Measurements from ENCODE around the gene CAMSAP1.

CAMSAP1 gene

DNA sequence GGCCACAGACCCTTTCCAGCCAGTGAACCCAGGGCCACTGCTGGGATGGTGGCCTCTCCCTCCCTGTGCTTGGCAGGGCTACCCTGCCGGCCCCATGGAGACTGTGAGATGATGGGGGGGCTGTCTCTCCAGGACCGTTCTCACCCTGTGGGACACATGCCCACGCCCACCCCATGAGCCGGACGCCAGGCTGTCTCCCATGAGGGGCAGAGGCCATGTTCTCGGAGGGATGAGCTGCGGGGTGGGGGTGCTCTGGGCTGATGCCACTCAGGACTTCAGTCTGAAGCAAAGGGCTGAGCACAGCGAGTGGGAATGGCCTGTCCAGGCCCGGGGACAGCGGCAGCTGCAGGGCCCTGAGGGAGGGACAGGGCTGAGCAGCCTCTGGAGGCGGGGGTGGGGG lies 116.5 kb downstream of the CAMSAP1 start:
- no peak for DNase-seq

DNA sequence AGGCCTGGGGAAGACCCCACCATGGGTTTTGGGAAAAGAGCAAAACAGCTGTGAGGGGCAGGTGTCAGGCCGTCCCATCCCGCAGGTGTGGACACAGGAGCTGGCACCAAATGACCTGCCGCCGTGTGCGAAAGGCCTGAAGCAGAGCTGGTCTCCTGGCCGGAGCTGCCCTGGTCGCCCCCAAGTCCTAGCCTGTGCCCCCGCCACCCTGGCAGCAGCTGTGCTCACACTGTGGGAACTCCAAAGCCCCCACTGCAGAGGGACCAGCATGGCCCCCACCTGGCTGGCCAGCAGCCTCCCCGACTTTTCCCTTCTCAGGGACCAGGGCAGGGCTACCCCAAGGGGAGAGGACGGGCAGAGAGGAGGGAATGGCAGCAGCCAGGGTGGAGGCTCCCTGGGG lies 117.0 kb downstream of the CAMSAP1 start:
- DNase-seq, result no peak

DNA sequence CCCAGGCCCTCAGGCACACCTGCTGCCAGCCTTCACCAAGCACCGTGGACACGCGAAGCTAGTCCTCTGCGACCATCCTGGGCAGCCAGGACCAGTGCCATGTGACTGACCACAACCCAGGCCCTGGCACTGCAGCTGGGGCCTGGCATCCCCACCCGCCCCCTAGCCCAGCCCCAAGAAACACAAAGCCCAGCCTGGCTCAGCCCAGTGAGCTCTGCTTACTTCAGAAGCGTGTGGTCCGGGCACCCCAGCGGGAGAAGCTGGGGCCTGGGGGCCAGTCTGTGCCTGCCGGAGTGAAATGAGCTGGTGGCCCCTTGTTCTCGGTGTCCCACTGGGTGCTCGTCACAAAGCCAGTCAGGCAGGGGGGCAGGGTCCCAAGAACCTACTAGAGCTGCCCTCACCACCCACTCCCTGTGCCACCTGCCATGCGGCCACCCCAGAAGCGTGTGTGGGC lies 117.5 kb downstream of the CAMSAP1 start:
- DNase-seq, result no peak

DNA sequence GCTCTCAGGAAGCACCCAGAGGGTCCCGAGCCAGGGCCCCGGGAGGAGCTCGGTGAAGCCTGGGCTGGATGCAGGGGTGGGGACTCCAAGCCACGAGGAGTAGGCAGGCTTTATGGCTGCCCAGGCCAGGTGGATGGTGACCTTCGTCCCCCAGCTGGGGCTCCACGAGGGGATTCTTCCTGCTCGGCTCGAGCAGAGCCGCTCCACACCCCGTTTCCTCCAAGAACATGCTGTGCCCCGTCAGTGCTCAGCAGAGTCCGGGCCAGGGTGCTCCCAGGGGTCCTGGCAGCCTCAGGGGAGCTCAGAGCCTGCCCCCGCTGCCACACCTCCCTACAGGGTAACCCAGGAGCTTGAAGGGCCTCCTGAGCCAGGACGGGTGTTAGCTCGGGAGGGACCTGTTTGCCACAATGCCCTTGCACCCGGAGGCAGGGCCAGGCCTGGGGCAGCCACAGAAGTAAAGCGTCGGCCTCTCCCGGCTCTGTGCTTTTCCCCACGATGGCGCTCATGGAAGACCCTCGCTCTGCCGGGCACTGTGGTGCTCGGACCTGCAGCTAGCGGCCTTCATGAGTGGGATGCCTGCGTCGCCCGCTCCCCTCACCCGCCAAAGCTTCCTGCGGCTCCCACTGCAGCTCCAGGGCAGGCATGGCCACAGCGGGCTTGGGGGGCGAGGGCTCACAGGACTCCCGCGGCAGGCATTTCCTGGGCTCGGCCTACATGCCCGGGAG lies 118.6 kb downstream of the CAMSAP1 start:
- DNase-seq, result no peak

DNA sequence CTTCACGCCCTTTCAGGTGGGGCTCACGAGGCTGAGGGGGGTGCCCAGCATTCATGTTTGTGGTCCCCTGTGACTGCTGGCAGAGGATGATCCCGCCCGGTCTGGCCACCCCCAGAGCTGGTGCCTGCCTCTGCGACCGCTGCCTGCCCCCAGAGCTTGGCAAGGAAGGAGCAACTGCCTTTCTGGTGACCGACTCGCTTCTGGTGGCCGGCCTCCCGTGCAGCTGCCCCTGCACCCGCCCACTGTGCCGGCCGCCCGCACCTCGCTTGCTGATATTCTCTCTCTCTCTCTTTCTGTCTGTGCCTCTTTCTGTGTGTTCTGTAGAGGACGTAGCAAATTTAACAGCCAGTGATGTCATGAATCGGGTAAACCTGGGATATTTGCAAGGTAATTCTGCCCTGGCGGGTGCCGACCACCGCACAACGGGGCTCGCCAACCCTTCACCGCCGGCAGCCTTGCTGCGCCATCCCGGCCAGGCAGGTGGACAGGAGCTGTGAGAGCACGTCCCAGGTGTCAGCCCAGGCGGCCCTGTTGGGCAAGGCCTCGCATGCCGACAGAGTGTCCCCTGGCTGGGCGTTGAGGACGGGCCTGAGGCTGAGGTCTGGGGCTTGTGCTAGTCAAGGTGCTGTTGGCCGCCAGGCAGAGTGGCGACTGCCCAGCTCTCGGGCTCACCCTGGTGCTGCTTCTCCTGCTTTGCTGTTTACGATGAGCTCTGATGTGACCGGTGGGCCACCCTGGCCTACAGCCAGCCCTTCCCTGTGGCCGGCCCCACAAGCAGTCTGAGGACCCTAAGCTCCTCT lies 119.4 kb downstream of the CAMSAP1 start:
- no peak for DNase-seq

DNA sequence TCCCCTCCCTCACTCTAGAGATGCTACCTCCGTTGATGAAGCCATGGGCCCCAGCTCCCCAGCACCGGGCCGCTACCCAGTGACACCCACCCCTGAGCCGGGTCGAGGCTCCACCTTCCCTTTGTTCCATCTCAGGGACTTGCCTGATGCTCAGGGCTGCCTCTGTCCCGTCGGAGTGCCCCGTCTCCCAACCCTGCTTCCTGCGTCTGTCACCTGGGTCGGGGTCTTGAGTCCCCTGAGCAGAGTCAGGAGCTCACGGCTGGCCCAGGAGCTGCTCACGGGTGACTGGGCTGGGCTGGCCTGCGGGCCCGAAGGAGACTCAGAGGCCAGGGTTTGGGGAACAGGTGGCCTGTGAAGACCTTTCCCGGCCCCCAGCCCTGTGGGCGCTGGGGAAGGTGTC lies 120.0 kb downstream of the CAMSAP1 start:
- DNase-seq, result no peak

DNA sequence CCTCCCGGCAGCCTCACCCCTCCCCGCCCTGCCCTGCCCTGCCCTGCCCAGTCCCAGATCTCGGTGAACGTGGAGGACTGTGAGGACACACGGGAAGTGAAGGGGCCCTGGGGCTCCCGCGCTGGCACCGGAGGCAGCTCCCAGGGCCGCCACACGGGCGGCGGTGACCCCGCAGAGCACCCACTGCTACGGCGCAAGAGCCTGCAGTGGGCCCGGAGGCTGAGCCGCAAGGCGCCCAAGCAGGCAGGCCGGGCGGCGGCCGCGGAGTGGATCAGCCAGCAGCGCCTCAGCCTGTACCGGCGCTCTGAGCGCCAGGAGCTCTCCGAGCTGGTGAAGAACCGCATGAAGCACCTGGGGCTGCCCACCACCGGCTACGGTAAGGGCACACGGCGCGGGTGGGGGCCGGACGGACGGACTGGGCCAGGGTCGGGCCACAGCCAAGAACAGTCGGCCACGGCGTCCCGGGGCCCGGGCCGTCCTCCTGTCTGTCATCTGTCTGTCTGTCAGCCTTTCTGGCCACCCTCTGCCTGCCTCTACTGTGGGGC lies 121.1 kb downstream of the CAMSAP1 start:
- DNase-seq, result no peak

DNA sequence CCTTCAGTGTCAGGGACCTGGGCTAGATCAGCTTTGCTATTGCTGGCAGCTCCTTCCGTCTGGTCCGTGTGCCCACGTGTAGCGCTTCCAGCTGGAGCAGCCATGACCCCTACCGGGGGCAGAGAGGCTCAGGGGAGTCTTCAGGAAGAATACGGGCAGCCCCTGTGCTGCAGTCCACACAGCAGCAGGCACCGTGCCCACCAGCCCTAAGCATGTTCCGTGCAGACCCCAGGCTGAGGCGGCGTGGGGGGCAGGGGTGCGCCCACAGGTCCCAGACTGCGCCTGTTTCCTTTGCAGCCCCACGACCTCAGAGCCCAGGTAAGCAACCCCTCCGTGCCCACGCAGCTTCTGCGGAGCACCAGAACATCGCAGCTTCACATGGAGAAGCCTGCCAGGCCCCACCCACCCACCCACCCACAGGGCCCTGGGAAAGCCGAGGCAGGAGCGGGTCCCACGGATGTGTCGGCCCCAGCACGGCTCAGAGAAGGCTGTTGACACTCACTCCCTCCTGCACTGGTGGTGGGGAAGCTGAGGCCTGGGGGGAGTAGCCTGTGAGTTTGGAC lies 122.3 kb downstream of the CAMSAP1 start:
- DNase-seq, result no peak

DNA sequence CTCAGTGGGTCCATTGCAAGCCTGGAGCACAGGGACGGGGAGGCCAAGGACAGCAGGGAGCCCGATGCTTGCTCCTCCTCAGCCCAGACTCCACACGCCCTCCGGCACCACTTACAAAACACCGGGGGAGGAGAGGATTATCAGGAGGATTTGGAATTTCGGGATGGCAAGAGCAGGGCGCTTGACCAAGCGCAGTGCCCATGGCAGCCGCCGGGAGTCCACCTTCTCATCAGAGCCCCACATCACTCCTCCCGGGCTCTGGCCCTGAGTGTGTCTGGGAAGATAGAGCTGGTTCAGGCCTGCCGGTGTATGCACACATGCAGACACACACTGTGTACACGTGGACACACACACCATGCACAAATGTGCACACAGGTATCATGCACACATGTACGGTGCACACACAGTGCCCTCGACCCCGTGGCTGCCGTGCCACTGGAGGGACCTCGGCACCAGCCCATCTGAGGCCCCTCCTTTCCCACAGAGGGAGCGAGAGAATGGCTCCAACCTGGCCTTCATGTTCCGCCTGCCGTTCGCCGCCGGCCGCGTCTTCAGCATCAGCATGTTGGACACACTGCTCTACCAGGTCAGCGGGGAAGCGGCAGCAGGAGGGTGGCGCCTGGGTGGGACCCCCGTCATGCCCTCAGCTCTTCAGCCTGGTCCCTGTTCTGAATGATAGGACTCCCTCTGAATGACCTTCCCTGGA lies 123.7 kb downstream of the CAMSAP1 start:
- DNase-seq, result no peak

DNA sequence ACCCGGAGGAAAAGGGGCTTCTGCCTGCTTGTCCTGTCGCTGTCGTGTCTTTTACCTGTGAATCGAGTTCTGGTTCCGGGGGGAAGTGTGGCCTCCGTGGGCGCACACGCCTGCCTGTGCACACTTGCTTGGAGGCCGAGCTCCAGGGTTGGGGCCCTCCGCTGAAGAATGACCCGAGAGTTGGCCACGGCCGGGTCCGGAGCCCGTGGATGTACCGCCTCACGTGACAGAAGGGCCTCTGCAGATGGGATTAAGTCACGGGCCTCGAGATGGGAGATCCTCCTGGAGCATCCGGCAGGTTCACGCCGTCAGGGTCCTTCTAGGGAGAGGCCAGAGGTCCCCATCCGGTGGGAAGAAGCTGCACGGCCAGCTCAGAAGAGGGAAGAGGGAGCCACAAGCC lies 124.4 kb downstream of the CAMSAP1 start:
- DNase-seq, result no peak

DNA sequence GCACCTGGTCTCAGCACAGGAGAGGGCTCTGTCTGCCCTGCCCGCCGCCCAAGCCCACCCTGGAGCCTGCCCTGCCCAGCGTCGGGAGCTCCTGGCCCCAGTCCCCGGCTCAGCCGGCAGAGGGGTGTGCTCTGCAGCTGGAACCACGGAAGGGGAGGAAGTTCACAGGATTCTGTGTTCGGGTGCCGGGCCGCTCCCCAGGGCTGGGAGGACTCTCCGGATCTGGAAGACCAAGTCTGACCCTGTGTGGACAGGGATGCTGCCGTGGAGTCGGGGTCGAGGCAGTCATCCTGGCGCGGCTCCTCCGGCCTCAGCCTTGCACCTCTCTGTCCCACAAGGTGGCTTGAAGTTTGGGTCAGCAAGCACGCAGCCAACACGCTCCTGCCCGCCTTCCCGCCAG lies 126.7 kb downstream of the CAMSAP1 start:
- DNase-seq, result no peak

DNA sequence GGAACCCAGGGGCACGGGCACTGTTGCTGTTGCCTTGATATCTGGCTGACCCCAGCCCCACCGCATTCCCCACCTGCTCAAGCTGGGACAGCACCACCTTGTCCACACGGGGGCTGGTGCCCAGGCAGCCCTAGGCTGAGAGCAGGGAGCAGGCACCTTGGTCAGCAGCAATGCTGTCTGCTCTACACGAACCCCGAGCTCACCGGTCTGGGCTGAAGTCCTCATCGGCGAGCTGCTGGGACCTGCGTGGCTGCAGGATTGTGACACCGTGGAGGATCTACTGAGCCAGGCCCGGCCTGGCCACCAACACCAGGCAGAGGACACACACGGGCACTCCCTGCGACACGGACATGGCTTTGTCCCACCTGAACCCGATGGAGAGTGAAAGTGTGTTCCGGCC lies 127.3 kb downstream of the CAMSAP1 start:
- no peak for DNase-seq

DNA sequence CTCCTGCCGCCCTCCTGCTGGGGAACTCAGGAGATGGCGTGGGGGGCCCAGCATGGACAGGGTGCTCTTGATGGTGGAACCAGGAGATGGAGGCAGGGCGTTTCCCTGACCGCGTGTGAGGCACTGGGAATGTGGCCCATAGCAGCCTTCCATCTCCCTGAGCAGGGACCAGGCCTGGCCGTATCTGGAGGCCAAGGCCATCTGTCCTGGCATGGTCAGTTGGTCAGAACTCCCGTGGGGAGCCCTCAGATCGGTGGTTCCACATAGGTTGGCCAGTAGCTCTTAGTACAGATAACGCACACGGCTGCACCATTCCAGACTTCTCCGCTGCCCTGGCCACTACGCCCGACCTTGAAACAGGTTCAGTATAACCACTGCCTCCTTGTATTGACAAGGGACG lies 127.8 kb downstream of the CAMSAP1 start:
- DNase-seq, result no peak

DNA sequence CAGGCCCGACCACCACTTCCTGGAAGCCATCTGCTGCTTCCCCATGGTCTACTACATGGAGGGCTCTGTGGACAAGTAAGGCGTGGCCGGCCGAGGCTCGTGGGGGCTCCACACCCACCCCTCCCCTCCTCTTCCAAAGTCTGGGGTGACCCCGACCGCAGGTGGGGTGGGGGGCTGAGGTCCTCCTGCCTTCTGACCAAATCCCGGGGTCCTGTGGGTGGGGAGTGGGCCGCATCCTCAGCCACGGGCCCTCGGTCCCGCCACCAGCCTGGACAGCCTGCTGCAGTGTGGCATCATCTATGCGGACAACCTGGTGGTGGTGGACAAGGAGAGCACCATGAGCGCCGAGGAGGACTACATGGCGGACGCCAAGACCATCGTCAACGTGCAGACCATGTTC lies 128.9 kb downstream of the CAMSAP1 start:
- DNase-seq, result no peak

DNA sequence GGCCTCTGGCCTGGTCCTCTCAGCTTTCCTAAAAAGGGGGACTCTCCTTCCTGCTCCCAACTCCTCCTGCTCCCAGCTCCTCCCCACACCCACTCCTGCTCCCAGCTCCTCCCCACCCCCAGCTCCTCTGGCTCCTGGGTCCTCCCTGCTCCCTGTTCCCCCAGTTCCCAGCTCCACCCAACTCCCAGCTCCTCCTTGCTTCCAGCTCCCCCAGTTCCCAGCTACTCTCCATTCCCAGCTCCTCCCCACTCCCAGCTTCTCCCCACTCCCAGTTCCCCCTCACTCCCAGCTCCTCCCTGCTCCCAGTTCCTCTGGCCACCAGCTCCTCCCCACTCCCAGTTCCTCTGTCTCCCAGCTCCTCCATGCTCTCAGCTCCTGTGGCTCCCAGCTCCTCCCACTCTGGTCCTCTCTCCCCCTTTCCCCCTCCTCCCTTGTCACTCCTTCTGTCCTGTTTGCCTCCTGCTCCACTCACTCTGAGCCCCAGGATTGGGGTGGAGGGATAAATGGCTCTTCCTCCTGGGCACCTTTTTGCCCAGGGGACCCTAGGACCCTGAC lies 129.6 kb downstream of the CAMSAP1 start:
- DNase-seq, result no peak

DNA sequence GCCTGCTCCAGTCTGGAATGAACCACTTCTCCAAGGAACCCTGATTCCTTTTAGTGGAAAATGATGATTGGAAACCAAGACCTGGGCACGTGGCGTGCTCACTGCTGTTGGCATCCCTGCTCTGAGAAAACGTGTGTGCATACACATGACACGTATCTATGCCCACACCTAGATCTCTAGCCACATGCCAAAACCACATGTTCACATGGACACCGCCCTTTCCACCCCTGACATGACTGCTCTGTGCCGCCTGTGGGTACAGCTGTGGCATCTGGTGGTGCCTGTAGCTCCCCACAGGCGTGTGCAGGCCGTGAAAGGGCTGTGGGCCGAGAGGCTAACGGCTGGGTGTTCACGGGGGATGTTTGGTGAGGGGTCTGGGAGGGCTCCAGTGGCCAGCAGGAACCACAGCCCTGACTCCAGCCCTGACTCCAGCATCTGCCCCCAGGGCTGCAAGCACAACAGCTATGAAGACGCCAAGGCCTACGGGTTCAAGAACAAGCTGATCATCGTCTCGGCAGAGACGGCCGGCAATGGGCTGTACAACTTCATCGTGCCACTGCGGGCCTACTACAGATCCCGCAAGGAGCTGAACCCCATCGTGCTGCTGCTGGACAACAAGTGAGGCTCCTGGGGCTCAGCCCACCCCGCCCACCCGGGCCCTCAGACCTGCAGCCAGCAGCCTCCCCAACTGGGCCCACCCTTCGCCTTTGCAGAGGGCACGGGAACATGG lies 130.3 kb downstream of the CAMSAP1 start:
- no peak for DNase-seq

DNA sequence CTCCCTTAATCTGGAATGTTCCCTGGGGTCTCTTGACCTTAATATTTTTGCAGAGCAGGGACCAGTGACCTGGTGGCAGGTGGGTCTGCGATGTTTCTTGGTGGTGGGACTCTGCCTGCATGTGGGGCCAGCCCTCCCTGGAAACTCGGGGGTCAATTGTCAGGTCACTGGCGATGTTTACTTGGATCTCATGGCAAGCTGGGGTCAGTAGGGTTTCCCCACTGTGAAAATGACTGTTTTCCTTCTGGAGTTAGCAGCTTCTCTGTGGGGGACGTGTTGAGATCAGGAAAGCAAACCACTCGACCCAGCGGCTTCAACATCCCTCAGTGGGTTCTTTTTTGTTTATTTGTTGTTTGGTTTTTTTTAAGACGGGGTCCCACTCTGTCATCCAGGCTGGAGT lies 131.4 kb downstream of the CAMSAP1 start:
- no peak for DNase-seq

DNA sequence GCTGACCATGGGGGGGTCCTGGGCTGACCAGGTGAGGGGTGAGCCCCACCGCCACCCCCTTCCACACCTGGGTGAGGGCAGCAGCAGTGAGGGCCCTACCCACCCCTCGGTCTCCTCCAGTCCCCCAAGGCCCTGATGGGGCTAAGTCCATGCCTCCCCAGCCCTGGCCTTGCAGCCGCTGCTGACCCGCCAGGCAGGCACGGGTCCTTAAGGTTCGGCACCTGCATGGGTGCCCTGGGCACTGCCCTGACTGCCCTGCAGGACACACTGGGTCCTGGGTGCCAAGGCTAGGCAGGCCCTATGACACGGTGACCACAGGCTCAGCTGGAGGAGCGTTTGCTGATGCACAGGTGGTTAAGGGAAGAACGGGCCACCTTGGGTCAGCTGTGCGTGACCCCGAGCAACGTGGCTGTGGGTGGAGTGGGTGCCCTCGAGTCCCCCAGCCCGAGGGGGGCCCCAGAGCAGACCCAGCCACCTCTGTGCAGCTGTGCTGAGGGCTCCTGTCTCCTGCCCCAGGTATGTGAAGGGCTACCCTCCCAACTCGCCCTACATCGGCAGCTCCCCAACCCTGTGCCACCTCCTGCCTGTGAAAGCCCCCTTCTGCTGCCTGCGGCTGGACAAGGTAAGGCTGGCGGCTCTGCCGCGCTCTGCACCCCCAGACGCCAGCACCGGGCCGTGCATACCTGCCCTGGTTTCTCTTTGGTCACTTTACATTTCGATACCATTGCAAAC lies 132.4 kb downstream of the CAMSAP1 start:
- no peak for DNase-seq

DNA sequence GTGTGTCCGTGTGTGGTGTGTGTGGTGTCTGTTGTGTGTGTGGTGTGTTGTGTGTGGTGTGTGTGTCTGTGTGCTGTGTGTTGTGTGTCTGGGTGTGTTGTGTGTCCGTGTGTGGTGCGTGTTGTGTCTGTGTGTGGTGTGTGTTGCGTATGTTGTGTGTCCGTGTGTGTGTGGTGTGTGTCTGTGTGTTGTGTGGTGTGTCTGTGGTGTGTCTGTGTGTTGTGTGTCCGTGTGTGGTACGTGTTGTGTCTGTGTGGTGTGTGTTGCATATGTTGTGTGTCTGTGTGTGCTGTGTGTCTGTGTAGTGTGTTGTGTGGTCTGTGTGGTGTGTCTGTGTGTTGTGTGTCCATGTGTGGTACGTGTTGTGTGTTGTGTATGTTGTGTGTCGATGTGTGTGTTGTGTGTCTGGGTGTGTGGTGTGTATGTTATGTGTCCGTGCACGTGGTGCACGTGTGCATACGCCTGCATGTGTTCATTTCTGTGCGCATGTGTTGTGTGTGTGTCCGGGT lies 133.1 kb downstream of the CAMSAP1 start:
- no peak for DNase-seq

DNA sequence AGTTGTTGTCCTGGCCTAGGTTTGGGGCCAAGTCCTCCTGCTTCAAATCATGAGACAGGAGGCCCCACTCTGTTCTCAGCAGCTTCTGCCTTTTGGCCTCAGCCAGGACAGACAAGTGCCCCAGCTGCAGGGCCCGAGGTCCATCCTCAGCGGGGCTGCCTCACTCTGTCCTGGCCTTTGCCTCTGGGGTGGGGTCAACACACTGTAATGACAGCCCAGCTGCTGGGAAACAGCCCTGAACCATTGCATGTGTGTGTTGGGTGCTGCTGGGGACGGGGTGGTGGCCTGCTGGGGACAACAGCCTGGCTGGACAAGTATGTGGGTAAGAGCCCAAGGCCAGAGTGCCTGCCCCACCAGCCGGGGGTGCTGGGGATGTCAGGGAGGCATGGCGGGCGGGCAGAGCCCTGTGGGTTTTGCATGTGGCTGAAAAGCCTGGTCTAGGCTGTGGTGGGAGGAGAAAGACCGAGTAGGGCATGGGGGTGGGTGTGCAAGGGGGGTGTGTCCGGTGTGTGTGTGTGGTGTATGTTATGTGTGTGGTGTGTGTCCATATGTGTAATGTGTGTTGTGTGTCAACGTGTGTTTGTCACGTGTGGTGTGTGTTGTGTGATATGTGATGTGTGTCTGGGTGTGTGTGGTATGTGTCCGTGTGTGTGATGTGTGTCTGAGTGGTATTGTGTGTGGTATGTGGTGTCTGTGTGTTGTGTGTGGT lies 133.7 kb downstream of the CAMSAP1 start:
- no peak for DNase-seq

Data from fibroblast of skin of back (primary cell).